ENCODE measurements around the gene COLGALT1.

COLGALT1 gene

GRCh38 chr19:17602217-17602616 lies 46.8 kb downstream of the COLGALT1 start:
- no peak for DNase-seq

- DNase-seq = no peak
Measured at GRCh38 chr19:17602872-17603510, 47.5 kb downstream of the COLGALT1 start.

DNA sequence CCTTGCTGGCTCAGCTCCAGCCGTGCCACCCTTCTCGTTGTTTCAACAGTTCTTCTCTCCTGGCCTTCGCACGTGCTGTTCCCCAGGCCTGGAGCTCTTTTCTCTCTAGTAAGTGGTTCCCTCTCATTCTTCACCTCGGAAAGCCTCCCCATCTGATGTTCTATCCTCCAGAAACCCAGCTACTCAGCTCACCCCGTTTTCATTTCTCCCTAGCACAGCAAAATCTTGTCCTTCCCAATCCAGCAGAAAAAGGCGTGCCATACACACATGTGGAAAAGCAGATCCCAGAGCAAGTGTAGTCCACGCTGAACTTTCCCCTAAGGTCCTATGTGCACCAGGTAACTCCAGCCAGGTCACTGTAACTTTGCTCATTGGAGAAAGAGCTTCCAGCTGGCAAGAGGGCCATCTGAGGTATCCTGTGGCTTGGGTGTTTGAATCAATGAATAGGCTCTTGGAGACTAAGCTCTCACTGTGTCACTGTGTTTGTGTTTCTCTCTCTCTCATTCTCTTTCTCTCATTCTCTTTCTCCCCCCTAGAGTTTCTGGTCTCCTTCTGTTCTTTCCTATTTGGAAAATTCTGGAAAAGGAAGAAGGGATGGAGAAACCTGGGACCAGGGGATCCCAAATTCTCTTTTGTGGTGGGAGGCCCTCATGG lies 49.0 kb downstream of the COLGALT1 start:
- no peak for DNase-seq

DNA sequence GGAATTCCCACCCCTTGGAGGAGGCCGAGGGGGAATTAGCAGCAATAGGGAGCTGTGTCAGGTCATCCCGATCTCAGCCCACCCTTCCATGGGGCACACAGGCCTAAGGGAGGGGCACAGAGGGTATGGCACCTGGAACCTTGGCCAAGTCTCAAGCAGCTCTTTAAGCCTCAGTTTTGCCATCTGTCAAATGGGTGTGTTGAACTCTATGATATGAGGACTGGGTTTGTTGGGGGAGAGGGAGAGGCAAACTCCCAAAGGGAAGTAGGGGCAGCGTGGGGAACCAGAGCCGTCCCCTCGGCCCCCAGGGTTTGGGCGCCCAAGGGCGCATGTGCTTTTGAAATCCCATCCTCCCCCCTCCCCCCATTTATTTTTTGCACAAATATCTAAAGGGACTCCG lies 49.7 kb downstream of the COLGALT1 start:
- DNase-seq = no peak

DNA sequence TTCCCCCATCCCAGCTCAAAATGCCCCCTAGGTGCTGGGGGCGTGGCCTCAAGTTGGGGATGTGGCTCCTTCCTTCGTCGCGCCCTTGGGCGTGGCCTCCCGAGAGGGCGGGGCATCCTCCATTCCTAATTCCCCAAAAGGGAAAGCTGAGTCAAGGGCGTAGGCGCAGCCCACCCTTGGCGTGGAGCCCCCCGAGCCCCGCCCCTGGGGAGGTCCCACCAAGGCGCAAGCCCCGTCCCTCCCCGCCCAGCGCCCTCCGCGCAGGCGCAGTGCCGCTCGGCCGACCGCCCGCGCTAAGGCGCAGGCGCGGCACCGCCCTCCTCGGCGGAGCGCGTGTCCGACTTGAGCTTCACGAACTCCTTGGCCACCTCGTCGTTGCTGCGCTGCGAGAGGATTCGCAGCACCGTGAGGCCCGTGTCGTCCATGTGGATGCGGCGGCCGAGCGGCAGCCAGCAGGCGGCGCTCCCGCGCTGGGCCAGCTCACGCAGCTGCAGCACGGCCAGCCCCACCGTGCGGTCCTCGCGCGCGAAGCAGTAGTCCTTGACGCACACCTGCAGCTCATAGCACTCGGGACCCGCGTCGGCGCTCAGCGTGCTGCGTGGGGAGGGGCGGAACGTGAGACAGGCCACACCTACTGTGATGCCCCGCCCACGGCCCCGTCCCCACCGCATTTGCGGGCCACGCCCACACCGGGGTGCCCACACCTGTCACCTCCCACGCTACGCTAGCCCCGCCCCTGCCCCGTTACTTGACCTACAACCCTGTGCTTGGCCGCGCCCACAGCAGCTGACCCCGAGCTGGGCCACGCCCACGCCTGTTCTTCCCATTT lies 50.5 kb downstream of the COLGALT1 start:
- peak; percentile 74 for DNase-seq

- DNase-seq = no peak
Measured at GRCh38 chr19:17606590-17607185, 51.2 kb downstream of the COLGALT1 start.

DNA sequence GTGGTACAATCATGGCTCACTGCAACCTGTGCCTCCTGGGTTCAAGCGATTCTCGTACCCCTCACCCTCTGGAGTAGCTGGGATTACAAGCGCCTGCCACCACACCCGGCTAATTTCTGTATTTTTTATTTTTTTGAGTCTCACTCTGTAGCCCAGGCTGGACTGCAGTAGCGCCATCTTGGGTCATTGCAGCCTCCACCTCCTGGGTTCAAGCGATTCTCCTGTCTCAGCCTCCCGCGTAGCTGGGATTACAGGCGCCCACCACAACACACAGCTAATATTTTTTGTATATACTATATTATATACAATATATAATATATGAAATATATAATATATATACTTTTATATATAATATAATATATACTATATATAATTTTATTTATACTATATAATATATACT lies 52.5 kb downstream of the COLGALT1 start:
- DNase-seq = no peak

DNA sequence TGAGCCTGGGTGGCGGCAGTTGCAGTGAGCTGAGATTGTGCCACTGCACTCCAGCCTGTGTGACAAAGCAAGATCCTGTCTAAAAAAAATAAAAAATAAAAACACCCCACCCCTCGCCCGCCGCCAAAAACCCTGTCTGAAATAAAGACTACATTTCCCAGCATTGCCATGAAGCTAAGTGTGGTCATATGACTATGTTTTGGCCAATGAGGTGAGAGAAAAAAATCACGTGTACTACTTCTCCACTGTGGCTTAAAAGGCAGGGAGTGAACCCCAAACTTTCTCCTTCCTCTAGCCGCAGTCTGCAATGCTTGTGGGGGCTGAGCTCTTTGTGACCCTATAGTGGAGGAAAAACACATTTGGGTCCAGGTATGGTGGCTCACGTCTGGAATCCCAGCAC lies 54.9 kb downstream of the COLGALT1 start:
- DNase-seq = no peak

DNA sequence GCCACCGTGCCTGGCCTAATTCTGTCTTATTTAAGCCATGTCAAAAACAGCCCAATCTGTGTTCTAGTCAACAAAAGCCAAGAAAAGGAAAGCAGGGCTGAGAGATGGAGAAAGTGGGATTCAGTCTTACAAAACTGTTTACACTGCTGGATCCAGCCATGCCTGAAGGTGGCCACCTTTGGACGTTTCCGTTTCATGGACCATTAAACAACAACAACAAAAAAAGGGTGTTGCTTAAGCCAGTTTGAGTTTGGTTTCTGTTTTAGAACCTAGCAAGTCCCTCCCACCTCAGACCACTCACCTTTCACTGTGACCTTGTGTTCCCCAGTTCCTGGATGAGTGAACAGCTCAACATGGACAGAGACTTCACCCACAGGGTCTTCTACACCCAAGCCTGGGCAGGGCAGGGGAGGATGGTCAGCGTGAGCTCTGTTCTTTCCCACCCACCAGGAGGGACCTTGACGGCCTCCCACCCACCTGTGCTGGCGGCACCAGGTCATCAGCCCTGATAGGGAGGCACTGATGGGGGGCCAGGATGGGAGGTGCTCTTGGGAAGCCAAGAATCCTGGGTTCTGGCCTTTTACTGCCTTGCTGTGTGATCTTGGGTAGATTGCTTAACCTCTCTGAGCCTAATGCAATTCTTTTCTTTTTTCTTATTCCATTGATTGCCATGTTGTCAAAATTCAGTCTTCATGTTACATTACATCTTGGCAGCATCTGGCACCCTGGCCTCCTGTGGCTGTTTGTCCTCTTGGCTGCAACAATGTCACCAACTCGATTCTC lies 56.2 kb downstream of the COLGALT1 start:
- no peak for DNase-seq

- no peak for DNase-seq
Measured at GRCh38 chr19:17614476-17614875, 59.0 kb downstream of the COLGALT1 start.

- no peak for DNase-seq
Measured at GRCh38 chr19:17615889-17616685, 60.6 kb downstream of the COLGALT1 start.

- no peak for DNase-seq
Measured at GRCh38 chr19:17616686-17616960, 61.2 kb downstream of the COLGALT1 start.

DNA sequence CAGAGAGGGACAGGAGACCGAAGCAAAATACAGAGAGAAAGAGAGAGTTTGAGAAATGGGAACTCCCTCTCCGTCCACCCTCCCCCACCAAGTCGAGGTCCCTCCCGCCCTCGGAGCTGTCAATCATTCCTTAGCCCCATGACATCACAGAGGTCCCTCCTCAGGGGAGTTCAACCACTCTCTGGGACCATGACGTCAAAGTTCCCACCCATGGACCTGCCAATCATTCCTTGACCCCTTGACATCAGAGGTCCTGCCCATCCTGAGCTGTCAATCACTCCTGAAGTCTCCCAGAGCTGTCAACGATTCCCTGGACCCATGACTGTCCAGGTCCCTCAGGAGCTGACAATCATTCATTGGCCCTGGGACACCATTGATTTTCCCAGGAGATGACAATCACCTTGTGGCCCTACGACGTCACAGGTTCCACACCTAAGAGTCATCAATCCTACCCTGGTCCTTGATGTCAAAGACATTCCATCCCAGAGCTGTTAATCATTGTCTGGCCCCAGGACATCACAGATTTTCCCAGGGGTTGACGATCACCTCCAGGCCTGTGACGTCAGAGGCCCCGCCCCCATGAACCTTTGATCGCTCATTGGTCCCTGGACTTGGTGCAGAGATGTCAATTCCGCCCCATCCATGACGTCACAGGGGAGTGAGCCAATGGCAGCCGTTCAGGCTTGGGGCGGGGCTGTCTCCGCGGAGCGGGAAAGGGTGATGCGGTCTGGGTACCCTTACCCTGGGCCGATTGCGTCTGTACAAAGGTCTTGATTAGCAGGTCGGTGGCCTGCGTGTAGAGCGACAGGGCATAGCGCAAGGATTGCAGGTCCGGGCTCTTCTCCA lies 61.7 kb downstream of the COLGALT1 start:
- no peak for DNase-seq

DNA sequence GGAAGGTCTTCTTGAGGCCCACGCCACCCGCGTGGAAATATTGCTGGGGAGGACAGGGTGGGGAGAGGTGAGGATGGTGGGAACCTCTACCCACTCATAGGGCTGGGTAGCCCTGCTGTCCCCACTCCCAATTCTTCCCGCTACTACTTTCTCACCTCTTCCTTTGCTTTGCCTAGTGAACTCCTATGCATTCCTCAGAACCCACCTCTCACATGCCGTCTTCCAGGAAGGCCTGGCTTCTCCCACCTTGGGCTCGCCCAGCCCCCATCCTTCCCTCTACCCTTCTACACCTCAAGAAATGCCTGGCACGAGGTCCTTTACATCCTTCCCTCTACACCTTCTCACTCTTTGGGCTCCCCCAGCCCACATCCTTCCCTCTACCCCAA lies 62.4 kb downstream of the COLGALT1 start:
- no peak for DNase-seq

DNA sequence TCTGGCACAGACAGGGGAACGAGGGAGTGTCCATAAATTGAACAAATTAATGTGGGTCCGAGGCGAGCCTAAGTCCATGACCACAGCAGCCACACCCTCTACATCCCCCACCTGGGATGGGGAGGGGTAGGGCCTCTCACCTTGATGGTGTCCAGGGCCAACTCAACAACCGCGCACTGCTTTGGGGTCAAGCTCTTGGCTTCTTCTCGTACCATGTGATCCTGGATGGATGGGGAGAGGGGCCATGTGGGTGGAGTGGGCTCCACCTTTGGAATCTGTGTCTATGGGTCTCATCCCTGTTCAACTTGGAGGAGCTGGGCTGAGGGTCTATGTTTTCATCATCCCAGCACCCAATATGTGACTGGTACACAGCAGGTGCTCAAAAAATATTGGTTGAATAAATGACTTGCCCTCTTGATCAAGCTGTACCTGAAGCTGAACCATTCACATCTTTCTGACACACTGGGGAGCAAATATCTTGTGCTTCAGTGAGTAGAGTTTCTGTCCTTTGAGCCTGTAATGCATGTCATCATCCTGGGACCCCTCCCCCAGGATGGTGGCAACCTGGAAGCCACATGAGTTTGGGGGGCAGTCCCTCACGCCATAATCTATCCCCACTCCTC lies 62.9 kb downstream of the COLGALT1 start:
- no peak for DNase-seq

GRCh38 chr19:17618936-17619335 lies 63.5 kb downstream of the COLGALT1 start:
- no peak for DNase-seq

DNA sequence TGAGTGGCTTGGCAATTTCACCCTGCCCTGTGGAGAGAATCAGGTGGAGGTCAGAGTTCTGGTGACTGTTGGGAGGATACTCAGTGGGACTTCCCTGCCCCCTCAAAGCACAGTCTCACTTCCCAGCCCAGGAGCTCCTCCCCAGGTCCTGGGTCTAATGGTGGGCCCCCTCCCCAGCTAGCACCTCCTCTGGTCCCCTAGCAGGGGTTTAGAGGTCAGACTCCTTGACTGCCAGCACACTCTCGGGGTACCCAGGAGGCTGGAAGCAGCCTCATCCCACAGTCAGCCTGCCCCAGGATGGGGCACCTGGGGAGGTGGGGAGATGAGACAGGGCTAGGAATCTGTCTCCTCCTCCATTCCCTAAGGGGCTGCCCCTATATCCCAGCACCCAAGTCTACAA lies 65.2 kb downstream of the COLGALT1 start:
- DNase-seq = no peak

DNA sequence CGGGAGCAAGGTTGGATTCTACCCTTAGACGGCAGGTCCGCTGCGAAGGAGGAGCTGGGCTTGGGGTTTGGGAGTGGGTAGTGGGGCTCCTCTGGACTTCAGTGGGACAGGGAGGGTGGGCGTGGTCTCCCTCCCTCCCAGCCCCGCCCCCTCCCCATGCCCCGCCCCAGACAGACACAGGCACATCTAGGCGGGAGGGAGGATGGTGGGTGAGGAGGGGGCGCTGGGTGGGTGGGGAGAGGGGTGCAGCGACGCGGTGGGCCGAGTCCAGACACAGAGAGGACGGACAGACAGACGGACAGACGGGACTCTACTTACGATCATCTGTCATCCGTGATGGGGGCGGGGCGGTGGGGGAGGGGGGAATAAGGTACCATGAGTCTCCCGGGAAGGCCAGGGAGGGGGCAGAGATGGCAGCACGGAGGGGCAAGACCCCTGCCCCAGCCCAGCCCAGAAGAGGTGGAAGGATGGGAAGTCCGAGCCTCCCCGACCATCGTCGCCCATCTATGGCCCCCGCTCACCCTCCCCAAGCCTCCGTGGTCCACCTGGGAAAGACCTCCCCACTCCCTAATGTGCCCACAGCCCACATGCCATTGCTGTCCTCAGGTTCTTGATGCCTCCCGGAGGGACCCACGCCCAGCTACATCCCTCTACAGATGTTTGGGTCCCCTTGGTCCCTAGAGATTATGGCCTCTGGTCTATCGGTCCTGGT lies 67.9 kb downstream of the COLGALT1 start:
- DNase-seq = no peak

- DNase-seq = no peak
Measured at GRCh38 chr19:17624314-17624991, 69.0 kb downstream of the COLGALT1 start.

DNA sequence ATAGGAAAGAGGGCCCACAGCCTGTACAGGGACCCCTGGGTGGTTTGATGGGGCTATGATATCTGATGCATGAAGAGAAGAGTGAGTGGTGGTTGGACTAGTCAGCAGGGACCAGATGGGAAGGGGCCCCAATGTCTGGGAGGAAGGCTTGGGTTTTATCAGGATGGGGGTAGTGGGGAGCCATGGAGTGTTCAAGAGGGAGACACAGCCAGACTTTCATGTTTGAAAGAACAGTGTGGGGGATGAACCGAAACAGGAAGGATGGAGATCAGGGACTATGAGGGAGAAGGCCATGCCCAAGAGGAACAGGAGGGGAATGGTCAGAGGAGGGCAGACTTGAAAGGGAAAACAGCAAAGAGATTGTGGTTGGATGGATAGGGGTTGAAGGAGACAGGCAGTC lies 69.6 kb downstream of the COLGALT1 start:
- DNase-seq = no peak
